ENCODE data around the gene ZNF618. TPM values are rescaled to one million over a fixed set of nuclear protein-coding genes. Genes with fewer than 3 reads are reported as not detected.

Gene ZNF618
- total RNA-seq, 1 experiment from 2014 or later: 29.4 TPM

- POLR2A ChIA-PET (ENCODE audit: low non-redundant PET): no interaction called here
- no peak for DNase-seq (ENCODE audit: low spot score)
- intact Hi-C loops (cut with micrococcal nuclease; ENCODE audit: unreplicated experiment): no loop called here
- CTCF ChIA-PET: no interaction called here
- Histone ChIP-seq H3K27me3 (replicated peaks; ENCODE audit: insufficient read depth, low read depth, low read length, poor library complexity) (no peaks in the 10 kb centered on the region), H3K9me3 (ENCODE audit: low read depth, low read length, poor library complexity, severe bottlenecking) (no peaks in the 10 kb centered on the region), H3K27ac (ENCODE audit: low read depth, low read length, poor library complexity, severe bottlenecking) (no peak overlapping the region), H3K4me1 (ENCODE audit: insufficient read depth, low read length, poor library complexity, severe bottlenecking) (peaks cover 7% of the 10 kb centered on the region), H3K36me3 (ENCODE audit: insufficient read depth, low read length, poor library complexity, severe bottlenecking) (no peaks in the 10 kb centered on the region), H3K4me3 (ENCODE audit: low read depth, low read length, poor library complexity, severe bottlenecking) (no peak overlapping the region)
- BruUV-seq (replicated peaks): no TSS peak
- TF ChIP-seq EZH2 (IDR thresholded peaks at IDR 0.05; ENCODE audit: borderline replicate concordance, low read depth, low read length, poor library complexity, severe bottlenecking) (no peak), CTCF (conservative IDR thresholded peaks at IDR 0.05; ENCODE audit: low read depth, low read length) (no peak)
Observed at GRCh38 chr9:113873926-113874325, 2.2 kb upstream of the ZNF618 start.

GRCh38 chr9:113875459-113876150, 504 bp upstream of the ZNF618 start:
- Histone ChIP-seq H3K27me3 (replicated peaks; ENCODE audit: insufficient read depth, low read depth, low read length, poor library complexity) (no peaks in the 10 kb centered on the region), H3K27ac (ENCODE audit: low read depth, low read length, poor library complexity, severe bottlenecking) (no peak overlapping the region), H3K36me3 (ENCODE audit: insufficient read depth, low read length, poor library complexity, severe bottlenecking) (no peaks in the 10 kb centered on the region), H3K4me1 (ENCODE audit: insufficient read depth, low read length, poor library complexity, severe bottlenecking) (peaks cover 14% of the 10 kb centered on the region), H3K9me3 (ENCODE audit: low read depth, low read length, poor library complexity, severe bottlenecking) (no peaks in the 10 kb centered on the region), H3K4me3 (ENCODE audit: low read depth, low read length, poor library complexity, severe bottlenecking) (peak overlapping the region; percentile 50)
- TF ChIP-seq CTCF (conservative IDR thresholded peaks at IDR 0.05; ENCODE audit: low read depth, low read length) (no peak), EZH2 (IDR thresholded peaks at IDR 0.05; ENCODE audit: borderline replicate concordance, low read depth, low read length, poor library complexity, severe bottlenecking) (no peak)
- peak; percentile 39 for DNase-seq (ENCODE audit: low spot score)
- CTCF ChIA-PET: interaction anchor here (0.7 kb wide), 1 partner anchor 254 kb away, joined by 13 read pairs; no protein-coding TSS in a partner anchor
- intact Hi-C loops (cut with micrococcal nuclease; ENCODE audit: unreplicated experiment): loop anchor here (5.0 kb wide), 2 partner anchors 68 to 87 kb away; no protein-coding TSS in a partner anchor
- BruUV-seq (replicated peaks): no TSS peak
- POLR2A ChIA-PET (ENCODE audit: low non-redundant PET): no interaction called here

GRCh38 chr9:113876993-113877368, 872 bp downstream of the ZNF618 start:
- no TSS peak for BruUV-seq (replicated peaks)
- Histone ChIP-seq H3K27ac (ENCODE audit: low read depth, low read length, poor library complexity, severe bottlenecking) (peak overlapping the region; percentile 93), H3K9me3 (ENCODE audit: low read depth, low read length, poor library complexity, severe bottlenecking) (no peaks in the 10 kb centered on the region), H3K4me3 (ENCODE audit: low read depth, low read length, poor library complexity, severe bottlenecking) (peak overlapping the region; percentile 94), H3K36me3 (ENCODE audit: insufficient read depth, low read length, poor library complexity, severe bottlenecking) (no peaks in the 10 kb centered on the region), H3K4me1 (ENCODE audit: insufficient read depth, low read length, poor library complexity, severe bottlenecking) (peaks cover 14% of the 10 kb centered on the region), H3K27me3 (replicated peaks; ENCODE audit: insufficient read depth, low read depth, low read length, poor library complexity) (no peaks in the 10 kb centered on the region)
- DNase-seq (ENCODE audit: low spot score): no peak
- TF ChIP-seq EZH2 (IDR thresholded peaks at IDR 0.05; ENCODE audit: borderline replicate concordance, low read depth, low read length, poor library complexity, severe bottlenecking) (no peak), CTCF (conservative IDR thresholded peaks at IDR 0.05; ENCODE audit: low read depth, low read length) (peak; percentile 44)
- ChIA-PET CTCF (interaction anchor here (0.6 kb wide), 1 partner anchor 11 kb away, joined by 3 read pairs; no protein-coding TSS in a partner anchor), POLR2A (ENCODE audit: low non-redundant PET) (interaction anchor here (0.8 kb wide), 1 partner anchor 472 kb away, joined by 4 read pairs; no protein-coding TSS in a partner anchor)
- intact Hi-C loops (cut with micrococcal nuclease; ENCODE audit: unreplicated experiment): loop anchor here (5.0 kb wide), 2 partner anchors 70 to 85 kb away; no protein-coding TSS in a partner anchor

All from A673 (cell line).